SU-DHL-6 (cell line): ENCODE measurements around the gene SH2D4B.

Experiments
- H2AFZ ChIP-seq: fragments of 200-600 bp; sonication (generic); 2 replicates; pipeline ENCODE4 v1.6.1; 2014; ENCODE audit warnings: low read depth, mild to moderate bottlenecking, moderate library complexity, mixed read lengths, antibody characterized with exemption, low read length; ENCODE audit not compliant: severe bottlenecking
- H3F3A ChIP-seq: fragments of 200-600 bp; shearing (Covaris generic); 2 replicates; pipeline ENCODE4 v1.6.0; 2016; ENCODE audit warnings: antibody characterized with exemption, mild to moderate bottlenecking; ENCODE audit not compliant: insufficient read depth
- H3K27ac ChIP-seq: fragments of 200-600 bp; sonication (generic); 2 replicates; pipeline ENCODE4 v1.5.1; 2016; ENCODE audit warnings: low read depth, mild to moderate bottlenecking, low read length, moderate library complexity, mixed read lengths
- H3K27me3 ChIP-seq: fragments of 200-600 bp; sonication (generic), shearing (Covaris generic); 2 replicates; pipeline ENCODE4 v1.6.0; 2014; ENCODE audit warnings: mild to moderate bottlenecking, low read length
- H3K36me3 ChIP-seq: fragments of 200-600 bp; sonication (generic); 2 replicates; pipeline ENCODE4 v1.6.1; 2014; ENCODE audit warnings: mild to moderate bottlenecking, low read length, mixed read lengths
- H3K4me2 ChIP-seq: fragments of 300-600, 200-600 bp; shearing (Covaris generic), sonication (generic); 2 replicates; pipeline ENCODE4 v1.6.0; 2014; ENCODE audit warnings: low read length, low read depth, mild to moderate bottlenecking; ENCODE audit not compliant: poor library complexity, severe bottlenecking
- H3K4me3 ChIP-seq: fragments of 200-600 bp; sonication (generic); 2 replicates; pipeline ENCODE4 v1.5.1; 2014; ENCODE audit warnings: antibody characterized with exemption, low read length, mild to moderate bottlenecking, mixed read lengths; ENCODE audit not compliant: insufficient read depth, poor library complexity, severe bottlenecking
- H3K79me2 ChIP-seq: fragments of 200-600 bp; sonication (generic); 2 replicates; pipeline ENCODE4 v1.6.1; 2014; ENCODE audit warnings: mild to moderate bottlenecking, low read length, moderate library complexity; ENCODE audit not compliant: insufficient read depth
- H3K9ac ChIP-seq: fragments of 200-600 bp; sonication (generic); 2 replicates; pipeline ENCODE4 v1.7.0; 2014; ENCODE audit warnings: mild to moderate bottlenecking, low read length
- H3K9me2 ChIP-seq: fragments of 200-600 bp; sonication (generic); replicated peaks from 2 replicates; pipeline ENCODE4 v1.6.1; 2014; ENCODE audit warnings: low read length; ENCODE audit not compliant: insufficient read depth
- H3K9me3 ChIP-seq: fragments of 200-600 bp; sonication (generic); 2 replicates; pipeline ENCODE4 v1.6.1; 2014; ENCODE audit warnings: low read length, mixed read lengths; ENCODE audit not compliant: insufficient read depth
- H4K20me1 ChIP-seq: fragments of 200-600 bp; sonication (generic); 2 replicates; pipeline ENCODE4 v1.6.1; 2014; ENCODE audit warnings: low read depth, mild to moderate bottlenecking, antibody characterized with exemption, low read length, moderate library complexity, mixed read lengths
- EZH2phosphoT487 ChIP-seq: fragments of 200-600 bp; sonication (generic), shearing (Covaris generic); conservative IDR thresholded peaks from 2 replicates; pipeline ENCODE4 v1.6.1; 2018; ENCODE audit warnings: mild to moderate bottlenecking, antibody characterized with exemption, low read length, moderate library complexity, mixed read lengths
- TF ChIP-seq, protein P1 (sequence below): fragments of 200-600 bp; sonication (generic); IDR thresholded peaks from one replicate; pipeline ENCODE4 v1.5.1; 2017; ENCODE audit warnings: antibody characterized with exemption, mild to moderate bottlenecking, low read length, moderate library complexity; ENCODE audit not compliant: insufficient read depth, poor library complexity, severe bottlenecking

The SH2D4B gene

DNA sequence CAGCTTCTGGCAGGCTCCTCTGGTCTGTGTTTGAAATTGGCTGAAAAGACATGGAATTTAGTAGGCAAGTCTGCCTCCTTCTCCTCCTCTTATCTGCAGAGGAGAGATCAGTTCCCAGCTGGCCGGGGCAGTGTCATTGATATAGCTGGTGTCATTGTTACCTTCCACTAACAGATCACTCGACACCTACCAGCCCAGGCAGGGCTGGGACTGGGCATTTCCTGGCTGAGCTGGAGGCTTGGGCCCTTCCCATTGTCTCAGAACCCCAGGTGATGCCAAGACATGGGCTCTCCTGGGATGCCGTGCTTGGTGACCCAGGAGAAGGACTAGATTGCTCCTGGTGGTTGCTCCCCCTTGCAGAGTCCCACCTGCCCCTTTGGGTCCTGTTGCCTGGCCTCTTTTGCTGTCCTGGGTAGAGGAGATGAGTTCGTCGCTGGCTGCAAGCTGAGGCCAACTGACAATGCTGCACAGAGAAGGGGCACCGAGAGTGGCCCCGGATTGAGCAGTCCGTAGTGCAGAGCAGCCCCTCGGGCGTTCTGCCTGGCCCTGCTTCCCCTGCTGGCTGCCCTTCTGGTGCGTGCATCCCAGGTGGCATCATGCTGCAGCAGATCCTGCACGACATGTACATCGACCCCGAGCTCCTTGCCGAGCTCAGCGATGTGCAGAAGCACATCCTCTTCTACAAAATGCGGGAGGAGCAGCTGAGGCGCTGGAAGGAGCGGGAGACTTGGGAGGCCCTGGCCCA is at the start of gene SH2D4B:
TSS of gene SH2D4B (plus strand) at position 167 of the 745 bp plus-strand sequence. CDS start at position 597, 430 bp downstream.
- Histone ChIP-seq H3K79me2 (no peaks in the 10 kb centered on the region), H3K9ac (no peak within 1 kb of the TSS), H3K36me3 (no peaks in the 10 kb centered on the region), H4K20me1 (no peaks in the 10 kb centered on the region), H2AFZ (no peak within 1 kb of the TSS), H3K27me3 (no peaks in the 10 kb centered on the region), H3K4me2 (no peak within 1 kb of the TSS), H3F3A (no peaks in the 10 kb centered on the region), H3K4me3 (no peak within 1 kb of the TSS), H3K9me2 (no peaks in the 10 kb centered on the region), H3K27ac (no peak within 1 kb of the TSS), H3K9me3 (no peaks in the 10 kb centered on the region)
- TF ChIP-seq, protein P1, sequence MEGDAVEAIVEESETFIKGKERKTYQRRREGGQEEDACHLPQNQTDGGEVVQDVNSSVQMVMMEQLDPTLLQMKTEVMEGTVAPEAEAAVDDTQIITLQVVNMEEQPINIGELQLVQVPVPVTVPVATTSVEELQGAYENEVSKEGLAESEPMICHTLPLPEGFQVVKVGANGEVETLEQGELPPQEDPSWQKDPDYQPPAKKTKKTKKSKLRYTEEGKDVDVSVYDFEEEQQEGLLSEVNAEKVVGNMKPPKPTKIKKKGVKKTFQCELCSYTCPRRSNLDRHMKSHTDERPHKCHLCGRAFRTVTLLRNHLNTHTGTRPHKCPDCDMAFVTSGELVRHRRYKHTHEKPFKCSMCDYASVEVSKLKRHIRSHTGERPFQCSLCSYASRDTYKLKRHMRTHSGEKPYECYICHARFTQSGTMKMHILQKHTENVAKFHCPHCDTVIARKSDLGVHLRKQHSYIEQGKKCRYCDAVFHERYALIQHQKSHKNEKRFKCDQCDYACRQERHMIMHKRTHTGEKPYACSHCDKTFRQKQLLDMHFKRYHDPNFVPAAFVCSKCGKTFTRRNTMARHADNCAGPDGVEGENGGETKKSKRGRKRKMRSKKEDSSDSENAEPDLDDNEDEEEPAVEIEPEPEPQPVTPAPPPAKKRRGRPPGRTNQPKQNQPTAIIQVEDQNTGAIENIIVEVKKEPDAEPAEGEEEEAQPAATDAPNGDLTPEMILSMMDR = no peak
- TF ChIP-seq EZH2phosphoT487 = no peak

DNA sequence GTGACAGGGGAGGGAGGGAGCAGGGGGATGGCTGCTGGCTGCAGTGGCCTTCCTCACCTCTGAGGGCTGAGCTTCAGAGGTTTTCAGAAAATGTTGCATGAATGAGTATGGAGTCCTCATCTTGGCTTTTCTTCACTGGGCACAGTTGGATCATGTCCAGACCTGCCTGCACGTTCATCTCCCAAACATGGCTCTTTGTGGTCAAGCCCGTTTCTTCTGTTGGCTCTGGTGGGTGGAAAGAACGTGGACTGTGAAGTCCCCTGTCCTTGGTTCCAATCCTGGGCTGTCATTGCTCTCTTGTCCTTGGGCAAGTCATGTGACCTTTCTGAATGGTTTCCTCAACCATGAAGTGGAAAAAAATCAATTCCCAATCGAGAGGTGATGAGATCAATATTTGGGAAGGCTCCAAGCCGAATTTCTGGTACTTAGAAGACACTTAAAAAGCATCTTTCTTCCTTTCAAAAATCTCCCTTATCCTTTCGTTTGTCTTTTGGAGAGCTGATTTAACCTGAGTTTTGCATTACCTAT is 49.1 kb upstream of the SH2D4B start:
- Histone ChIP-seq H3K36me3 (no peaks in the 10 kb centered on the region), H3K9ac (no peak overlapping the region), H3K27me3 (no peaks in the 10 kb centered on the region), H4K20me1 (no peaks in the 10 kb centered on the region), H3K9me3 (no peaks in the 10 kb centered on the region), H3K4me2 (no peak overlapping the region), H3K79me2 (no peaks in the 10 kb centered on the region), H3F3A (no peaks in the 10 kb centered on the region), H3K4me3 (no peak overlapping the region), H3K27ac (no peak overlapping the region), H2AFZ (no peak overlapping the region), H3K9me2 (no peaks in the 10 kb centered on the region)
- TF ChIP-seq EZH2phosphoT487 = no peak
- TF ChIP-seq, protein P1 = no peak

DNA sequence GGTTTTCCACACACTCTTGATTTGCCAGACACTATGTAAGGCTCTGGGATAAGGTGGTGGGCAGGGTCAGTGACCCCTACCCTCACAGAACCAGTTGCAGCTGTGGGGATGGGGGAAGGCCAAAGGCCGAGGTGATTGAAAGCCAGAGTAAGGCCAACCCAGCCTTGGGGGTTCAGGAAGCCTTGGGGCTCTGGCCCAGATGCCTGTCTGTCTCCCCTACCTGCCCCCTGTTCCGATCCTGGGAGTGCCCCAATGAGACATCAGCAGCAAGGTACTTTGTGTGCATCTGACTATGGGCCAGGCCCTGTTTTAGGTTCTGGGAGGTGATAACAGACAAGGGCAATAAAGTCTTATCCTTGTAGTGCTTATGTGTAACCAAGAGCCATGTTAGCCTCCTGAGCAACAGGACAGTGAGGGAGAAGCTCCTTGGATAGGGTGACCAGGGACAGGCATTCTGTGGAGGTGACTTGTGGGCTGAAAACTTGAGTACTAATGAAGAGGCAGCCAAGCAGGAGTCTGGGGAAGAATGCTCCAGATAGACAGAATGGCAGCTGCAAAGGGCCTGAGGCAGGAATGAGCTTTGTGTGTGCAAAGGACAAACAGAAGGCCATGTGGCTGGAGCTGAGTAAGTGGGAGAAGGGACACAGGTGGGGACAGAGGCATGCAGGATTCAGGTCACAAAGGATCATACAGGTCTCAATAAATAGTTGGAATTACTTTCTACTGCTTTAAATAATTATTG is 48.2 kb upstream of the SH2D4B start:
- Histone ChIP-seq H3K79me2 (no peaks in the 10 kb centered on the region), H3K9me3 (no peaks in the 10 kb centered on the region), H3F3A (no peaks in the 10 kb centered on the region), H3K27ac (no peak overlapping the region), H3K36me3 (no peaks in the 10 kb centered on the region), H2AFZ (no peak overlapping the region), H3K9me2 (no peaks in the 10 kb centered on the region), H3K27me3 (no peaks in the 10 kb centered on the region), H3K4me3 (no peak overlapping the region), H3K9ac (no peak overlapping the region), H3K4me2 (no peak overlapping the region), H4K20me1 (no peaks in the 10 kb centered on the region)
- no peak for TF ChIP-seq EZH2phosphoT487
- TF ChIP-seq, protein P1 = no peak
